ENCODE results near the gene PKIG.

The PKIG gene

GRCh38 chr20:44544263-44544662 lies 38.1 kb upstream of the PKIG start:
- H3K79me2 ChIP-seq (ENCODE audit: insufficient read depth, low read length), result no peaks in the 10 kb centered on the region
- no peaks in the 10 kb centered on the region for H3K36me3 ChIP-seq (ENCODE audit: low read length)
- H3F3A ChIP-seq (ENCODE audit: insufficient read depth), result no peaks in the 10 kb centered on the region
- no peak overlapping the region for H3K4me3 ChIP-seq (ENCODE audit: insufficient read depth, low read length, poor library complexity, severe bottlenecking)
- TF ChIP-seq EZH2phosphoT487 (conservative IDR thresholded peaks at IDR 0.05; ENCODE audit: low read length) (no peak), CTCF (IDR thresholded peaks at IDR 0.05; ENCODE audit: insufficient read depth, low read length, poor library complexity, severe bottlenecking) (no peak)
- H3K4me2 ChIP-seq (ENCODE audit: low read depth, low read length, poor library complexity, severe bottlenecking), result no peak overlapping the region
- no peak overlapping the region for H3K9ac ChIP-seq (ENCODE audit: low read length)
- no peaks in the 10 kb centered on the region for H3K27me3 ChIP-seq (ENCODE audit: low read length)
- no peaks in the 10 kb centered on the region for H3K9me3 ChIP-seq (ENCODE audit: insufficient read depth, low read length)
- no peaks in the 10 kb centered on the region for H3K9me2 ChIP-seq (replicated peaks; ENCODE audit: insufficient read depth, low read length)
- H4K20me1 ChIP-seq (ENCODE audit: low read depth, low read length), result no peaks in the 10 kb centered on the region
- no peak overlapping the region for H3K27ac ChIP-seq (ENCODE audit: low read depth, low read length)
- H2AFZ ChIP-seq (ENCODE audit: low read depth, low read length, severe bottlenecking), result no peak overlapping the region

DNA sequence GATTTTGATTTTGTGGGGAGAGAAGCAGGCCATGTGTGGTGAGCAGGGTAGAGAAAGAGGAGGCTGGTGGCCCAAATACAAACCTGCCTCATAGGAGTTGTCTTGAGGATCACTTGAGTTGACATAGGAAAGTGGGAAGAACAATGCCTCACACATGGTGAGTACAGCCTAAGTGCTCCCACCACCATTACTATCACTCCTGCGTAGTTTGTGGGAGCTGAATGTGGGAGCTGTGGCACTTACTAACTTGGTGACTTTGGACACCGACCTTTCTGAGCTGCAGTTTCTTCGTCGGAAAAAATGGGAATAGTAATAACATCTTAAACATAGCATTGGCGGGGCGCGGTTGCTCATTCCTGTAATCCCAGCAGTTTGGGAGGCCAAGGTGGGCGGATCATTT lies 35.0 kb upstream of the PKIG start:
- no peak overlapping the region for H3K9ac ChIP-seq (ENCODE audit: low read length)
- no peaks in the 10 kb centered on the region for H3K79me2 ChIP-seq (ENCODE audit: insufficient read depth, low read length)
- no peaks in the 10 kb centered on the region for H4K20me1 ChIP-seq (ENCODE audit: low read depth, low read length)
- no peak overlapping the region for H3K4me2 ChIP-seq (ENCODE audit: low read depth, low read length, poor library complexity, severe bottlenecking)
- H2AFZ ChIP-seq (ENCODE audit: low read depth, low read length, severe bottlenecking), result no peak overlapping the region
- H3F3A ChIP-seq (ENCODE audit: insufficient read depth), result no peaks in the 10 kb centered on the region
- TF ChIP-seq EZH2phosphoT487 (conservative IDR thresholded peaks at IDR 0.05; ENCODE audit: low read length), result no peak
- no peak for TF ChIP-seq CTCF (IDR thresholded peaks at IDR 0.05; ENCODE audit: insufficient read depth, low read length, poor library complexity, severe bottlenecking)
- no peaks in the 10 kb centered on the region for H3K36me3 ChIP-seq (ENCODE audit: low read length)
- no peaks in the 10 kb centered on the region for H3K9me3 ChIP-seq (ENCODE audit: insufficient read depth, low read length)
- no peaks in the 10 kb centered on the region for H3K27me3 ChIP-seq (ENCODE audit: low read length)
- no peaks in the 10 kb centered on the region for H3K9me2 ChIP-seq (replicated peaks; ENCODE audit: insufficient read depth, low read length)
- H3K27ac ChIP-seq (ENCODE audit: low read depth, low read length), result no peak overlapping the region
- H3K4me3 ChIP-seq (ENCODE audit: insufficient read depth, low read length, poor library complexity, severe bottlenecking), result no peak overlapping the region

DNA sequence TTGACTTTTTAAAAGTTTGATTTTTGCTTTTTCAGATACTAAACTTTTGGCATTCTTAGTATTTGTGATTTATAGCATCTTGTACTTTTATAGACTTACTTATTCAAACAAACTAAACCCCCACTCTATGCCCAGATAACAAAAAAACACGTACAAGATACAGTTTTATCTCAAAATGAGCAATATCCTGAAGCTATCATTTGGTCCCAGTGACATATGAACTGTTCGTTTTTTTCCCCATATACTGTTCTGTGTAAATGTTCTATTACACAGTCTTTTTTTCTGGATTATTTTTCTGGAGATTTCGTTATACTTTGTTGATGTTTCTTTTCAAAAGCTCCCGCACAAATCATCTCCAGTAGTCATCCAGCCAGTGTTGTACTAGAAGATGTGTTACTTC lies 33.3 kb upstream of the PKIG start:
- H3K27me3 ChIP-seq (ENCODE audit: low read length), result no peaks in the 10 kb centered on the region
- H3K9me3 ChIP-seq (ENCODE audit: insufficient read depth, low read length), result no peaks in the 10 kb centered on the region
- H3K27ac ChIP-seq (ENCODE audit: low read depth, low read length), result no peak overlapping the region
- H3K79me2 ChIP-seq (ENCODE audit: insufficient read depth, low read length), result no peaks in the 10 kb centered on the region
- no peak overlapping the region for H2AFZ ChIP-seq (ENCODE audit: low read depth, low read length, severe bottlenecking)
- no peaks in the 10 kb centered on the region for H3K36me3 ChIP-seq (ENCODE audit: low read length)
- no peak overlapping the region for H3K4me3 ChIP-seq (ENCODE audit: insufficient read depth, low read length, poor library complexity, severe bottlenecking)
- H3K9ac ChIP-seq (ENCODE audit: low read length), result no peak overlapping the region
- no peaks in the 10 kb centered on the region for H3K9me2 ChIP-seq (replicated peaks; ENCODE audit: insufficient read depth, low read length)
- TF ChIP-seq CTCF (IDR thresholded peaks at IDR 0.05; ENCODE audit: insufficient read depth, low read length, poor library complexity, severe bottlenecking) (no peak), EZH2phosphoT487 (conservative IDR thresholded peaks at IDR 0.05; ENCODE audit: low read length) (no peak)
- no peaks in the 10 kb centered on the region for H4K20me1 ChIP-seq (ENCODE audit: low read depth, low read length)
- no peak overlapping the region for H3K4me2 ChIP-seq (ENCODE audit: low read depth, low read length, poor library complexity, severe bottlenecking)
- H3F3A ChIP-seq (ENCODE audit: insufficient read depth), result no peaks in the 10 kb centered on the region

- Histone ChIP-seq H3K4me2 (ENCODE audit: low read depth, low read length, poor library complexity, severe bottlenecking) (no peak overlapping the region), H3K9me2 (replicated peaks; ENCODE audit: insufficient read depth, low read length) (no peaks in the 10 kb centered on the region), H3K9ac (ENCODE audit: low read length) (no peak overlapping the region), H3K4me3 (ENCODE audit: insufficient read depth, low read length, poor library complexity, severe bottlenecking) (no peak overlapping the region), H3F3A (ENCODE audit: insufficient read depth) (no peaks in the 10 kb centered on the region), H4K20me1 (ENCODE audit: low read depth, low read length) (no peaks in the 10 kb centered on the region), H3K27me3 (ENCODE audit: low read length) (no peaks in the 10 kb centered on the region), H3K79me2 (ENCODE audit: insufficient read depth, low read length) (no peaks in the 10 kb centered on the region), H3K27ac (ENCODE audit: low read depth, low read length) (no peak overlapping the region), H3K9me3 (ENCODE audit: insufficient read depth, low read length) (no peaks in the 10 kb centered on the region), H2AFZ (ENCODE audit: low read depth, low read length, severe bottlenecking) (no peak overlapping the region), H3K36me3 (ENCODE audit: low read length) (no peaks in the 10 kb centered on the region)
- TF ChIP-seq CTCF (IDR thresholded peaks at IDR 0.05; ENCODE audit: insufficient read depth, low read length, poor library complexity, severe bottlenecking) (no peak), EZH2phosphoT487 (conservative IDR thresholded peaks at IDR 0.05; ENCODE audit: low read length) (no peak)
Measured at GRCh38 chr20:44552050-44552449, 30.3 kb upstream of the PKIG start.
